Heart left ventricle (tissue), 16 donors: ENCODE measurements around the gene DAZAP1. TPM values are rescaled to one million over a fixed set of nuclear protein-coding genes. Genes with fewer than 3 reads are reported as not detected.
A peak's percentile ranks its signal among the peaks of the same experiment; 100 is the strongest.

Experiments used
- ATAC-seq, 4 donors: fragments of 200-7000 bp; cut with Tn5 transposase; one replicate each; pipeline ENCODE4 v1.9.1; 2020 to 2022; ENCODE audit warnings: moderate library complexity in 4 of 4, mild to moderate bottlenecking in 3 of 4, moderate number of reproducible peaks in 1 of 4
- DNase-seq, 5 donors: peaks; one replicate each; pipeline ENCODE4 v3.0.0-alpha.2; 2020
- H3K27ac ChIP-seq, 12 donors: fragments of 200-600 bp; sonication (generic) in 4 of 12; one replicate each; pipeline versions ENCODE4 v1.5.0 to v1.8.0; 2016 to 2022; ENCODE audit warnings: mild to moderate bottlenecking in 2 of 12
- H3K27me3 ChIP-seq, 9 donors: fragments of 200-600 bp; sonication (generic) in 2 of 9; one replicate each; pipeline versions ENCODE4 v1.5.1 to v1.8.0; 2016 to 2022; ENCODE audit warnings: mild to moderate bottlenecking in 3 of 9
- H3K36me3 ChIP-seq, 9 donors: fragments of 200-600 bp; sonication (generic) in 2 of 9; one replicate each; pipeline versions ENCODE4 v1.5.0 to v1.8.0; 2018 to 2022; ENCODE audit warnings: mild to moderate bottlenecking in 2 of 9
- H3K4me1 ChIP-seq, 12 donors: fragments of 200-600 bp; sonication (generic) in 4 of 12; one replicate each; pipeline versions ENCODE4 v1.5.0 to v1.8.0; 2016 to 2022; ENCODE audit warnings: mild to moderate bottlenecking in 3 of 12
- H3K4me3 ChIP-seq, 12 donors: fragments of 200-600 bp; sonication (generic) in 4 of 12; one replicate each; pipeline versions ENCODE4 v1.5.0 to v1.8.0; 2017 to 2022; ENCODE audit warnings: mild to moderate bottlenecking in 9 of 12, moderate library complexity in 4 of 12
- H3K9me3 ChIP-seq, 12 donors: fragments of 200-600 bp; sonication (generic) in 4 of 12; one replicate each; pipeline versions ENCODE4 v1.5.0 to v1.8.0; 2016 to 2022; ENCODE audit warnings: mild to moderate bottlenecking in 1 of 12
- POLR2A ChIP-seq, 2 donors: fragments of 450-650 bp; IDR thresholded peaks; one replicate each; pipeline ENCODE4 v1.6.1; 2017; ENCODE audit warnings: antibody characterized with exemption in 2 of 2, mild to moderate bottlenecking in 2 of 2, moderate library complexity in 2 of 2
- WGBS, 4 donors: extraction: QIAGEN DNeasy Blood & Tissue Kit in 2 of 4; methylation state at CpG; one replicate each; pipeline versions ENCODE4 v1.1.5 to v1.1.7; 2013 to 2018; 5-methylcytosine and 5-hydroxymethylcytosine counted together
- intact Hi-C, 10 donors: fragments of 100-400 bp; cut with DNase I; formaldehyde crosslinking; loops; one replicate each; pipeline versions ENCODE4 v1.11.1 to v1.14.2; 2022
- polyA plus RNA-seq, 2 donors: library from polyadenylated mRNA; stranded (reverse); fragments of 200-250 nt; gene quantifications; one replicate each; pipeline ENCODE4 v1.2.3, GENCODE V29; 2013
- total RNA-seq, 9 donors: library from RNA; depleted of rRNA in 2 of 9; stranded (reverse); fragments of >200 nt in 2 of 9; fragmentation: NEBNext Ultra II Directional in 3 of 9; extraction: Animal tissue kit (Norgen Biotek cat#: 25700) in 3 of 9; gene quantifications; one replicate each; pipeline versions ENCODE4 v1.1.0 to v1.2.4, GENCODE V29; 2016 to 2023
- TF ChIP-seq, protein P1 (sequence below), 12 donors: fragments of 200-600 bp; sonication (generic) in 4 of 12; IDR thresholded peaks; one replicate each; pipeline versions ENCODE4 v1.5.0 to v1.8.0; 2018 to 2022; ENCODE audit warnings: antibody characterized with exemption in 12 of 12, mild to moderate bottlenecking in 5 of 12
- donor health status: ischemic (EF 13 %, LVEDD 7.1; RV severe dilation, severe dysfunction).
- donor health status: healthy with polysubstance abuse.
- donor health status: DM: no; HTN: yes; CAD: no.
- donor health status: DM: no; HTN: no; CAD: no.
- donor health status: ischemic (EF 25% LVEDD 6.9; RV normal size, moderate dysfunction).
- donor health status: ischemic (EF 25% LVEDD 5.7; RV mildly dilated, moderate dysfunction).
- donor health status: healthy.
- donor health status: DM: yes; HTN: yes; CAD: no.
- donor health status: ischemic (EF 35%, LVEDD 5.7; RV mildly dilated, moderate dysfunction).
- donor health status: nonischemic (EF 11% LVEDD 7.7; RV severe dilation, severe dysfunction).
- donor health status: DM: yes; HTN: yes; CAD: no.
- donor health status: PGD.
- donor health status: ischemic (EF 29% LVEDD 5.4; RV normal size, mild dysfunction).
- donor health status: nonischemic (EF 23%, LVEDD 6.1; RV moderate dilation, normal function).

DAZAP1 gene
- total and polyA plus RNA-seq, 11 donors = 36.8 to 128 (median 78.5) TPM

DNA sequence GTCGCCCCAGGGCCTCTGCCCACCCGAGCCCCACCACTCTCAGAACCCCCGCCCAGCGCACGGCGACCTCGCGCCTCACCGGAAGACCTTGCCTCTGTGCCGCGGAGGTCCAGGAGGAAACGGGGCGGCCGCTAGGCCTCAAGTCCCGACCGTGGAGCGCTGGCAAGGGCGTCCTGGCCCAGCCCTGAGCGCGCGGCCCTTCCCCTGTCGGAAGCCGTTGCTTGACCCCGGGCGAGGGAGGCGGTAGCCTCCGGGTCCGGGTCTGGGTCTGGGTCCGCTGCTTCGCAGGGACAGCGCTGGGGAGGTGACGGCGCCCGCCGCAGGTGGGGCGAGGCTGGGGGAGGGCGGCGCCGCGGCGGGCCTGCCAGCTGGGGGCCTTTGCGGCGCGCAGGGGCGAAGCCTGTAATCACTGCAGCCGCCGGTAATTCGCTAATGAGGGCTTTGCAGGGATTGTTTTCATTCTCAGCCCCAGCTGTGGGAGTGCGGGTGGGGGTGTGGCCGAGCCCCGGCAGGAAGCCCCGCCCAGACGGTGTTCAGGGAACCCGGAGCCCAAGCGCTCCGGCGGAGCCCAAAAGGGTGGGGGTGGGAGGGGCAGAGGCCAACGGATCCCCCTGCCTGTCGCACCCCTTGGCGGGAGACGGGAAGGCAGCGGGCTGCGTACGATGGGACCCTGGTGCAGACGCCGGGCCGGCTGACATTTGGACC lies 63.1 kb downstream of the DAZAP1 start:
- Histone ChIP-seq H3K4me1 (peaks cover 20 to 88% (median 59%) of the 10 kb centered on the region in 12 donors), H3K4me3 (peak overlapping the region; percentile 27 to 66 (median 56)), H3K27ac (peak overlapping the region in 2 of 12 donors; percentile 9 to 34), H3K27me3 (peaks cover 31 to 80% (median 57%) of the 10 kb centered on the region in 9 donors), H3K36me3 (peaks cover 0 to 11% (median 0%) of the 10 kb centered on the region in 9 donors), H3K9me3 (no peaks in the 10 kb centered on the region)
- 0 to 1% (median 1%) methylated on average over 3 to 67 of the region's 67 CpGs for WGBS, 4 donors
- peak in 3 of 4 donors; percentile 33 to 47 (median 41) for ATAC-seq
- DNase-seq = peak in 3 of 5 donors; percentile 54 to 64 (median 59)
- intact Hi-C loops = no loop called here
- TF ChIP-seq, protein P1, sequence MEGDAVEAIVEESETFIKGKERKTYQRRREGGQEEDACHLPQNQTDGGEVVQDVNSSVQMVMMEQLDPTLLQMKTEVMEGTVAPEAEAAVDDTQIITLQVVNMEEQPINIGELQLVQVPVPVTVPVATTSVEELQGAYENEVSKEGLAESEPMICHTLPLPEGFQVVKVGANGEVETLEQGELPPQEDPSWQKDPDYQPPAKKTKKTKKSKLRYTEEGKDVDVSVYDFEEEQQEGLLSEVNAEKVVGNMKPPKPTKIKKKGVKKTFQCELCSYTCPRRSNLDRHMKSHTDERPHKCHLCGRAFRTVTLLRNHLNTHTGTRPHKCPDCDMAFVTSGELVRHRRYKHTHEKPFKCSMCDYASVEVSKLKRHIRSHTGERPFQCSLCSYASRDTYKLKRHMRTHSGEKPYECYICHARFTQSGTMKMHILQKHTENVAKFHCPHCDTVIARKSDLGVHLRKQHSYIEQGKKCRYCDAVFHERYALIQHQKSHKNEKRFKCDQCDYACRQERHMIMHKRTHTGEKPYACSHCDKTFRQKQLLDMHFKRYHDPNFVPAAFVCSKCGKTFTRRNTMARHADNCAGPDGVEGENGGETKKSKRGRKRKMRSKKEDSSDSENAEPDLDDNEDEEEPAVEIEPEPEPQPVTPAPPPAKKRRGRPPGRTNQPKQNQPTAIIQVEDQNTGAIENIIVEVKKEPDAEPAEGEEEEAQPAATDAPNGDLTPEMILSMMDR (IDR thresholded peaks at IDR 0.05) = no peak
- TF ChIP-seq POLR2A (IDR thresholded peaks at IDR 0.05) = no peak

DNA sequence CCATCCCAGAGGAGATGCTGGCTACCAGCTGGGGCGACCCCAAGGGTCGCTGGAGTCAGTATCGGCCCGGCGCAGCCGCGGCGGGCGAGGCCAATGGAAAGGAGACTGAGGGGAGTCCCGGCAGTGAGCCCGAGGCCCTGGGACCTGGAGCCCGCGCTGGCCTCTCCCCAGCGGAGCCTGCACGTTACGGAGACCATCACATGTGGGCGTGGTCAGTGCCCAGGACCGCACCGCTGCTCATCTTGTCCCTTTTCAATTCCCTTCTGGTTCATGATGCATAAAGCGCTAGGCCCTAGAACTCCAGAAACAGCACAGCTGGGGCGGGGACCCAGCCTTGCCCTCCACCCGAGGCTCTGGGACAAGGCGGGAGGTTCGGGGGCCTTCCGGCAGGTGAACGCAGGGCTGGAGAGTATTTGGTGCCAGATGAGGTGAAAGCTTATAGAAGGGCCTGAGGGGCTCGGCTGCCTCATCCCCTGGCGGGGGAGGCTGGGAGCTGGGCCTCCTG lies 63.7 kb downstream of the DAZAP1 start:
- peaks cover 0 to 17% (median 0%) of the 10 kb centered on the region in 9 donors for H3K36me3 ChIP-seq
- peak in 1 of 4 donors; percentile 3 for ATAC-seq
- peak overlapping the region; percentile 27 to 66 (median 56) for H3K4me3 ChIP-seq
- WGBS, 4 donors = 3 to 31% (median 7%) methylated on average over 9 to 28 of the region's 28 CpGs
- H3K27me3 ChIP-seq = peaks cover 31 to 74% (median 55%) of the 10 kb centered on the region in 9 donors
- intact Hi-C loops = no loop called here
- H3K4me1 ChIP-seq = peaks cover 20 to 82% (median 53%) of the 10 kb centered on the region in 12 donors
- H3K9me3 ChIP-seq = no peaks in the 10 kb centered on the region
- H3K27ac ChIP-seq = no peak overlapping the region
- peak in 1 of 5 donors; percentile 19 for DNase-seq
- TF ChIP-seq, protein P1 (IDR thresholded peaks at IDR 0.05) = no peak
- TF ChIP-seq POLR2A (IDR thresholded peaks at IDR 0.05) = no peak

DNA sequence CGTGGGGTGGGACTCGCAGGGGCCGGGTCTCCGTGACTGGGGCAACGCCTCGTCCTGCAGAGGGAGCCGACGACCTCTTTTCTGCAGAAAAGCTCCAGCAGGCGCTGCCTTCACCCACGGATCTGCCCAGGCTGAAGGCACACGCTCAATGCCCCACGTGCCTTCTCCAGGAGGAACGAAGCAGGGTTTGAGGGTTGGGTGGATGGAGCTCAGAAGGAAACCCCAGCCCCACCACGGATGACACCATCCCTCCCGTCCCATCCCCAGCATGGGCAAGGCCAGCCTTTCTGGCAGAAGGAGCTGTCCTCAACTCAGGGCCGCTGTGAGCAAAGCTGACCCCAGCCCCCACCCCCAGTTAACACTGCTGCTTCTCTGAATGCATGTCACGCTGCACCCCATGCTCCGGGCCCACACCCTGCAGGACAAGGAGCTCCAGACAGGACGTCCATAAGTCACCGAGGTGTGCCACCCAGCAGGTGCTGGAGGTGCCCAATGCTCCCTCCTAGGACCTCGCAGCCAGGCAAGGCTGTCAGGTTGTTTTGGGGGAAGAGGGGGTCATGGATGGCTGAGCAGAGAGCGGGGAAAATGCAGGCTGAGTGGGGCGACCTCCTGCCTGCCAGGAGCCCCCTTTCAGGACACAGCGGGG lies 64.3 kb downstream of the DAZAP1 start:
- Histone ChIP-seq H3K4me3 (peak overlapping the region in 4 of 12 donors; percentile 57 to 66 (median 64)), H3K36me3 (peaks cover 0 to 22% (median 0%) of the 10 kb centered on the region in 9 donors), H3K27me3 (peaks cover 26 to 69% (median 50%) of the 10 kb centered on the region in 9 donors), H3K4me1 (peaks cover 20 to 76% (median 47%) of the 10 kb centered on the region in 12 donors), H3K9me3 (no peaks in the 10 kb centered on the region), H3K27ac (no peak overlapping the region)
- intact Hi-C loops = no loop called here
- peak in 1 of 5 donors; percentile 20 for DNase-seq
- TF ChIP-seq, protein P1 (IDR thresholded peaks at IDR 0.05) = peak in 1 of 12 donors; percentile 17
- TF ChIP-seq POLR2A (IDR thresholded peaks at IDR 0.05) = no peak
- WGBS, 4 donors = 27 to 47% (median 38%) methylated on average over 16 to 24 of the region's 24 CpGs
- ATAC-seq = no peak
